Upper lobe of right lung (tissue), 1 donor: ENCODE measurements around the gene PAEP. TPM values are rescaled to one million over a fixed set of nuclear protein-coding genes. Genes with fewer than 3 reads are reported as not detected.
A peak's percentile ranks its signal among the peaks of the same experiment; 100 is the strongest.
"Not testable (repeated sequence)": the region's sequence is repeated elsewhere in the genome, so short reads cannot be mapped to it uniquely, and the experiment has no call there.

Experiments
- ATAC-seq: fragments of 200-7000 bp; cut with Tn5 transposase; one replicate; pipeline ENCODE4 v1.9.1; 2020; ENCODE audit warnings: mild to moderate bottlenecking, moderate library complexity
- DNase-seq: peaks from one replicate; pipeline ENCODE4 v3.0.0-alpha.2; 2020
- H3K27ac ChIP-seq: fragments of 200-600 bp; one replicate; pipeline ENCODE4 v1.8.0; 2022
- H3K27me3 ChIP-seq: fragments of 200-600 bp; one replicate; pipeline ENCODE4 v1.8.0; 2022; ENCODE audit warnings: mild to moderate bottlenecking
- H3K36me3 ChIP-seq: fragments of 200-600 bp; one replicate; pipeline ENCODE4 v1.8.0; 2022
- H3K4me1 ChIP-seq: fragments of 200-600 bp; one replicate; pipeline ENCODE4 v1.8.0; 2022
- H3K4me3 ChIP-seq: fragments of 200-600 bp; one replicate; pipeline ENCODE4 v1.8.0; 2022; ENCODE audit warnings: mild to moderate bottlenecking
- H3K9me3 ChIP-seq: fragments of 200-600 bp; one replicate; pipeline ENCODE4 v1.8.0; 2022
- CTCF ChIP-seq: fragments of 200-600 bp; IDR thresholded peaks from one replicate; pipeline ENCODE4 v1.8.0; 2022; ENCODE audit warnings: antibody characterized with exemption
- intact Hi-C: fragments of 100-400 bp; cut with DNase I; formaldehyde crosslinking; loops from one replicate; pipeline ENCODE4 v1.11.0; 2022
- total RNA-seq: library from RNA; stranded (reverse); fragmentation: NEBNext Ultra II Directional; extraction: Animal tissue kit (Norgen Biotek cat#: 25700); gene quantifications from one replicate; pipeline ENCODE4 v1.2.1, GENCODE V29; 2021
- donor health status: DM: no; HTN: yes; CAD: no; lungs with severe emphysema.

The PAEP gene
- total RNA-seq, 1 donor from 2014 or later = not detected

DNA sequence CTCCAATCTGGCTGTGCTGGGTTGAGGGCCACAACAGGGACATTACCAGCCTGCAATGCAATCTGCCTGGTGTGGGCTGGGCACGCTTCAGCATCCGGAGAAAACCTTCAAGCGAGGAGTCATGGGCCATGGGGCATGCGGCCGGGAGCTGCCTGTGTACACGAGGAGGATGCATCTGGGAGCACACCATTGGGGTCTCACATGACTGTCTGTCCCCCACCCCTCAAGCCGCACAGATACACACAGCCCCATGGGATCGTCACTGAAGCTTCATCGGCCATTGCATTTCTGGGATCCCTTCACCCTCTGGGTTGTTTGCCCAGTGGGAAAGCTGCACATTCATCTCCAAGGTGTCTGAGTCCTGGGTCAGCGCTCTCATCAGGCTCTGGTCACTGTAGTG, 30.5 kb upstream of the PAEP start:
- Histone ChIP-seq H3K4me1 (no peaks in the 10 kb centered on the region), H3K36me3 (no peaks in the 10 kb centered on the region), H3K4me3 (no peak overlapping the region), H3K27me3 (peaks cover 10% of the 10 kb centered on the region), H3K9me3 (no peaks in the 10 kb centered on the region), H3K27ac (no peak overlapping the region)
- DNase-seq (peak; percentile 56), ATAC-seq (no peak)
- no peak for TF ChIP-seq CTCF
- intact Hi-C loops = no loop called here

- Histone ChIP-seq H3K27me3 (peaks cover 10% of the 10 kb centered on the region), H3K9me3 (no peaks in the 10 kb centered on the region), H3K4me3 (no peak overlapping the region), H3K36me3 (no peaks in the 10 kb centered on the region), H3K27ac (no peak overlapping the region), H3K4me1 (no peaks in the 10 kb centered on the region)
- intact Hi-C loops = no loop called here
- no peak for DNase-seq
- no peak for ATAC-seq
- TF ChIP-seq CTCF = no peak
Observed at GRCh38 chr9:135533113-135533512, 28.4 kb upstream of the PAEP start.

GRCh38 chr9:135533674-135534073, 27.9 kb upstream of the PAEP start:
- peak; percentile 45 for DNase-seq
- H3K4me1 ChIP-seq = no peaks in the 10 kb centered on the region
- H3K9me3 ChIP-seq = no peaks in the 10 kb centered on the region
- TF ChIP-seq CTCF = no peak
- peaks cover 10% of the 10 kb centered on the region for H3K27me3 ChIP-seq
- H3K4me3 ChIP-seq = no peak overlapping the region
- intact Hi-C loops = no loop called here
- no peaks in the 10 kb centered on the region for H3K36me3 ChIP-seq
- no peak overlapping the region for H3K27ac ChIP-seq
- no peak for ATAC-seq

DNA sequence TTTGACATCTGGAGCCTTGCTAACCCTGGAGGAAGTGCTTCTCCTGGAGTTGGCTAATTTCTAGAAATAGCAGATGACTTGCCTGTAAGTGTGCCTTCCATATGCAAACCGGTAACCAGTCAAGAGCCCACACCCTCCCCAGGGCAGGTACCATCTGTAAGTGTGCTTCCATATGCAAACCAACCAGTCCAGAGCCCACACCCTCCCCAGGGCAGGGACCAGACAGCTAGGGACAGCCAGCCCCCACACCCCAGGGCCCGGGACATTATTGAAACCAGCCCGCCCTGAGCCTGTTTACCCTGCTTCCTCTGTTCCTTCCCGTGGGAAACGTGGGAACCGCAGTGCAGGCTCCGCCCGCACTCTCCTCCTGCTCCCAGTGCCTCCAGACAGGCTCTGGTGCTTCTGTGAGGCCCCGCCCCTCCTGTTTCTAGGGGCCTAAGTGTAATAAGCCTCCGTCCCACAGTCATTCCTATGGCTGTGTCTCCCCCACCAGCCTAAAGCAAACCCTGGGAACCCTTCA, 27.3 kb upstream of the PAEP start:
- H3K27me3 ChIP-seq, H3K4me3 ChIP-seq, H3K27ac ChIP-seq, H3K4me1 ChIP-seq, intact Hi-C loops, H3K9me3 ChIP-seq, H3K36me3 ChIP-seq: not testable (repeated sequence)
- peak; percentile 46 for DNase-seq
- ATAC-seq = peak; percentile 39

DNA sequence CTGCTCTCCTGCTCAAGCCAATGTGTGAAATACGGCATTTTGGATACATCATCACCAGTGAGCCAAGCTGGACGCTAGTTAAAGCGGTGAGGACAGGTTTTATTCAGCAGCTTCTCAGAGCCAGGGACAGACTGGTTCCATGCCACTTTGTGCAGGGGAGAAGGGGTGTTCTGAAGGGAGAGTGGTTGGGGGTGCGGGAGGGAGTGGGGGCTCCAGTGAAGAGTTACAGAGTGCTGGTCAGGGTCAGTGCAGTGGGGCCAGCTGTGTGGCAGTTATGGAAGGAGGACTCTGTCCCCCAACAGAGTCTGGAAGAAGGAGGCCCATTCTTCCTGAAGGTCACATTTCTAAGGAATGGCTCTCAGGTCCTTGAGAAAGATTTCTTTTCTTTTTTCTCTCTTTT, 26.7 kb upstream of the PAEP start:
- H3K4me3 ChIP-seq, H3K4me1 ChIP-seq, H3K27ac ChIP-seq, H3K36me3 ChIP-seq, H3K9me3 ChIP-seq, intact Hi-C loops, DNase-seq, ATAC-seq, H3K27me3 ChIP-seq: not testable (repeated sequence)

- H3K9me3 ChIP-seq, H3K4me3 ChIP-seq, H3K27me3 ChIP-seq, H3K4me1 ChIP-seq, ATAC-seq, H3K27ac ChIP-seq, intact Hi-C loops, H3K36me3 ChIP-seq: not testable (repeated sequence)
- DNase-seq = peak; percentile 48
Observed at GRCh38 chr9:135535631-135536030, 25.9 kb upstream of the PAEP start.

- no peak for DNase-seq
- H3K27ac ChIP-seq = no peak overlapping the region
- no peaks in the 10 kb centered on the region for H3K36me3 ChIP-seq
- H3K4me1 ChIP-seq = no peaks in the 10 kb centered on the region
- H3K9me3 ChIP-seq = no peaks in the 10 kb centered on the region
- TF ChIP-seq CTCF = no peak
- H3K4me3 ChIP-seq = no peak overlapping the region
- no peak for ATAC-seq
- H3K27me3 ChIP-seq = peaks cover 10% of the 10 kb centered on the region
- intact Hi-C loops = no loop called here
Observed at GRCh38 chr9:135536216-135536615, 25.3 kb upstream of the PAEP start.

DNA sequence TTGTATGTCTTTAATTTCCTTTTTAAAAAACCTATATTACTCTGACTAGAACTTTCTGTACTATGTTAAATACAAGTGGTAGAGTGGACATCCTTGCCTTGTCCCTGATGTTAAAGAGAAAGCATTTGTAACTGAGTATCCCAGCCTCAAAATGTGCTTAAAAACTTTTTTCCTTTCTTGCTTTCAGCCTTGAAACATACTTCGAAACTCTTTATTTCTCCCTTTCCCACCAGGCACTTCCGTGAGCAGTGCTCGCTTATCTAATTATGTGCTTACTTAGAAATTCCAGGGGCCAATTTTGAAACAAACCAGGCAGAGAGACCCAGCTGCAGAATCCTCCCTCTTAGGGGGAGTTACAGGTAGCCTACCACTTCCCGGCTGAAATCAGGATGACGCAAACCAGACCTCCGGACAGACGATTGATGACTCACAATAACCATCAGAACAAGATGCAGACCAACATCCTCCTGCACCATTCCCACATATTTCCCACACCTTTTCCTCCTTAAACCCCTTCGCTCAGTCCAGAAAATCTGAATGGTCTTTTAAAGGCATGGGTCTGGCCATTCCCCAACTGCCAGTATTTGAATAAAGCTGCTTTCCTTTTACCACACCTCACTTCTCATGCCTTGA, 18.2 kb upstream of the PAEP start:
- H3K36me3 ChIP-seq, DNase-seq, H3K4me3 ChIP-seq, ATAC-seq, H3K4me1 ChIP-seq, H3K27ac ChIP-seq, H3K27me3 ChIP-seq, H3K9me3 ChIP-seq, intact Hi-C loops: not testable (repeated sequence)
